Measurements from ENCODE around the gene SHISA6. TPM values are rescaled to one million over a fixed set of nuclear protein-coding genes. Genes with fewer than 3 reads are reported as not detected.
A peak's percentile ranks its signal among the peaks of the same experiment; 100 is the strongest.

SHISA6 gene
- total RNA-seq, 1 experiment from 2014 or later, result 2.9 TPM

GRCh38 chr17:11578998-11579397 is 338.0 kb downstream of the SHISA6 start:
- no peak overlapping the region for H4K8ac ChIP-seq (replicated peaks; ENCODE audit: insufficient read length, low read depth, low read length)
- H3T11ph ChIP-seq (ENCODE audit: low read length), result no peak overlapping the region
- H4K20me1 ChIP-seq (ENCODE audit: control insufficient read depth, insufficient read depth, insufficient read length), result no peaks in the 10 kb centered on the region
- Mint-ChIP-seq H3K27me3 (ENCODE audit: low read depth) (no peaks in the 10 kb centered on the region; the same call in 1 of the 2 replicates), H3K4me1 (no peaks in the 10 kb centered on the region), H3K4me3 (no peak overlapping the region), H3K36me3 (ENCODE audit: insufficient read depth in 1 of 3, low read depth in 3 of 3) (no peaks in the 10 kb centered on the region), H3K9me3 (no peaks in the 10 kb centered on the region), H3K27ac (no peak overlapping the region)
- peak; percentile 17 for DNase-seq
- H3K4me2 ChIP-seq (ENCODE audit: insufficient read depth, insufficient read length, low read length), result no peak overlapping the region
- no peak overlapping the region for H3K23ac ChIP-seq (ENCODE audit: insufficient read length, low read depth, low read length)
- H3K14ac ChIP-seq (ENCODE audit: insufficient read depth, low read length), result no peak overlapping the region
- no peaks in the 10 kb centered on the region for H3K9me3 ChIP-seq (ENCODE audit: control insufficient read depth, low read depth, low read length)
- TF ChIP-seq, protein P1, sequence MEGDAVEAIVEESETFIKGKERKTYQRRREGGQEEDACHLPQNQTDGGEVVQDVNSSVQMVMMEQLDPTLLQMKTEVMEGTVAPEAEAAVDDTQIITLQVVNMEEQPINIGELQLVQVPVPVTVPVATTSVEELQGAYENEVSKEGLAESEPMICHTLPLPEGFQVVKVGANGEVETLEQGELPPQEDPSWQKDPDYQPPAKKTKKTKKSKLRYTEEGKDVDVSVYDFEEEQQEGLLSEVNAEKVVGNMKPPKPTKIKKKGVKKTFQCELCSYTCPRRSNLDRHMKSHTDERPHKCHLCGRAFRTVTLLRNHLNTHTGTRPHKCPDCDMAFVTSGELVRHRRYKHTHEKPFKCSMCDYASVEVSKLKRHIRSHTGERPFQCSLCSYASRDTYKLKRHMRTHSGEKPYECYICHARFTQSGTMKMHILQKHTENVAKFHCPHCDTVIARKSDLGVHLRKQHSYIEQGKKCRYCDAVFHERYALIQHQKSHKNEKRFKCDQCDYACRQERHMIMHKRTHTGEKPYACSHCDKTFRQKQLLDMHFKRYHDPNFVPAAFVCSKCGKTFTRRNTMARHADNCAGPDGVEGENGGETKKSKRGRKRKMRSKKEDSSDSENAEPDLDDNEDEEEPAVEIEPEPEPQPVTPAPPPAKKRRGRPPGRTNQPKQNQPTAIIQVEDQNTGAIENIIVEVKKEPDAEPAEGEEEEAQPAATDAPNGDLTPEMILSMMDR (conservative IDR thresholded peaks at IDR 0.05), result no peak
- no peaks in the 10 kb centered on the region for H3K23me2 ChIP-seq (ENCODE audit: insufficient read length, low read depth, low read length, poor library complexity, severe bottlenecking)
- H3K4me1 ChIP-seq (ENCODE audit: insufficient read depth, low read length), result no peaks in the 10 kb centered on the region
- H2BK20ac ChIP-seq (ENCODE audit: low read depth, low read length, poor library complexity, severe bottlenecking), result no peak overlapping the region
- no peak overlapping the region for H4K91ac ChIP-seq (ENCODE audit: insufficient read length, low read depth, low read length)
- H2AK5ac ChIP-seq (ENCODE audit: insufficient read length, low read length), result no peak overlapping the region
- H4K5ac ChIP-seq (ENCODE audit: insufficient read length, low read depth, low read length), result no peak overlapping the region
- H2BK12ac ChIP-seq (ENCODE audit: insufficient read length, low read depth, low read length), result no peak overlapping the region
- no peak overlapping the region for H3K4ac ChIP-seq (ENCODE audit: low read depth, low read length)
- H2BK15ac ChIP-seq (ENCODE audit: low read depth, low read length), result no peak overlapping the region
- H3K27me3 ChIP-seq (ENCODE audit: insufficient read depth, low read length), result no peaks in the 10 kb centered on the region
- H3K18ac ChIP-seq (ENCODE audit: insufficient read length, low read depth, low read length), result no peak overlapping the region
- H2BK120ac ChIP-seq (ENCODE audit: low read depth, low read length, poor library complexity, severe bottlenecking), result no peak overlapping the region
- no peaks in the 10 kb centered on the region; the same call in 1 of the 2 replicates for H3K79me2 ChIP-seq (ENCODE audit: insufficient read depth, low read length)
- no peak overlapping the region for H3K56ac ChIP-seq (ENCODE audit: insufficient read length, low read depth, low read length)
- no peaks in the 10 kb centered on the region for H3K79me1 ChIP-seq (ENCODE audit: insufficient read depth, low read depth, low read length, poor library complexity, severe bottlenecking)
- H2AFZ ChIP-seq (ENCODE audit: low read length), result no peak overlapping the region
- no peak overlapping the region for H3K27ac ChIP-seq (ENCODE audit: insufficient read length, low read depth, low read length)
- WGBS (ENCODE audit: extremely low coverage, insufficient read length, low lambda C conversion rate), result no CpG with 5 or more reads among the region's 3 CpGs
- no peak overlapping the region for H3K9ac ChIP-seq (ENCODE audit: extremely low read depth, insufficient read length, low read length)
- no peak overlapping the region for H2BK5ac ChIP-seq (ENCODE audit: insufficient read length, low read length)
